KMS-11 (cell line): ENCODE measurements around the gene AADACL2.
"Not testable (repeated sequence)": the region's sequence is repeated elsewhere in the genome, so short reads cannot be mapped to it uniquely, and the experiment has no call there.

Source experiments
- H2AFZ ChIP-seq: fragments of 200-600 bp; sonication (generic); 2 replicates; pipeline ENCODE4 v1.6.1; 2016; ENCODE audit warnings: antibody characterized with exemption, mixed run types, low read depth
- H3K27ac ChIP-seq: fragments of 200-600 bp; sonication (generic); 2 replicates; pipeline ENCODE4 v1.6.1; 2016; ENCODE audit warnings: mild to moderate bottlenecking, mixed run types
- H3K27me3 ChIP-seq: fragments of 200-600 bp; sonication (generic); 2 replicates; pipeline ENCODE4 v1.6.1; 2017; ENCODE audit warnings: mild to moderate bottlenecking, low read depth, mixed run types, moderate library complexity; ENCODE audit not compliant: insufficient read depth
- H3K36me3 ChIP-seq: fragments of 200-600 bp; sonication (generic); 2 replicates; pipeline ENCODE4 v1.6.1; 2017; ENCODE audit warnings: mild to moderate bottlenecking, mixed run types; ENCODE audit not compliant: insufficient read depth
- H3K4me1 ChIP-seq: fragments of 200-600 bp; sonication (generic); 2 replicates; pipeline ENCODE4 v1.6.1; 2016; ENCODE audit warnings: mild to moderate bottlenecking, low read depth, mixed run types; ENCODE audit not compliant: poor library complexity, severe bottlenecking
- H3K4me2 ChIP-seq: fragments of 200-600 bp; sonication (generic); 2 replicates; pipeline ENCODE4 v1.7.0; 2016; ENCODE audit warnings: mild to moderate bottlenecking, mixed run types
- H3K4me3 ChIP-seq: fragments of 200-600 bp; sonication (generic); IDR thresholded peaks from 2 replicates; pipeline ENCODE4 v1.6.1; 2017; ENCODE audit warnings: low read depth, low read length, mixed read lengths; ENCODE audit not compliant: insufficient read depth
- H3K79me2 ChIP-seq: fragments of 200-600 bp; sonication (generic); 2 replicates; pipeline ENCODE4 v1.6.1; 2016; ENCODE audit warnings: low read depth, mixed run types; ENCODE audit not compliant: insufficient read depth
- H3K9ac ChIP-seq: fragments of 200-600 bp; sonication (generic); 2 replicates; pipeline ENCODE4 v1.6.1; 2016; ENCODE audit warnings: mild to moderate bottlenecking, mixed run types
- H4K20me1 ChIP-seq: fragments of 200-600 bp; sonication (generic); 2 replicates; pipeline ENCODE4 v1.6.1; 2016; ENCODE audit warnings: mild to moderate bottlenecking, mixed run types; ENCODE audit not compliant: insufficient read depth
- TF ChIP-seq, protein P1 (sequence below): fragments of 200-600 bp; sonication (generic); conservative IDR thresholded peaks from 2 replicates; pipeline ENCODE4 v1.6.1; 2017; ENCODE audit warnings: low read depth, mild to moderate bottlenecking, antibody characterized with exemption, low read length, moderate library complexity, mixed read lengths

The AADACL2 gene

DNA sequence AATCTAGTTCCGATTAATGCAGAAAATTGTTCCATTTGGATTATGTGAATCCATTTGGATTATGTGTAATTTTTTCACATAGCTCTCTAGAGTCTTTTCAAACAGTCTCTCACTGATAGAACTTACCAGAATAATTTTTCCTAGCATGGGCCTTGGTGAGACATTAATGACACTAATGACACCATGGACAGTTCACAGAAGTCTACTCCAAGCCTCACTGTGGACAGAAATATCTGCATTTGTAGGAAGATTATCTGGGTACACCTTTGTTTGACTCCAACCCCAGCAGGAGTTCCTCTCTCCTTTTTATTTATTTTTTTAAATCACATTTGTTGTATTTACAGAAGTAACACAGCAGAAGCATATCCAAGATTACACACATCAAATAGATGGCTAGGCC is 27.9 kb downstream of the AADACL2 start:
- Histone ChIP-seq H3K27ac (no peak overlapping the region), H3K36me3 (no peaks in the 10 kb centered on the region), H4K20me1 (no peaks in the 10 kb centered on the region), H2AFZ (no peak overlapping the region), H3K4me3 (no peak overlapping the region), H3K27me3 (no peaks in the 10 kb centered on the region), H3K4me2 (no peak overlapping the region), H3K79me2 (no peaks in the 10 kb centered on the region), H3K4me1 (no peaks in the 10 kb centered on the region), H3K9ac (no peak overlapping the region)
- TF ChIP-seq, protein P1, sequence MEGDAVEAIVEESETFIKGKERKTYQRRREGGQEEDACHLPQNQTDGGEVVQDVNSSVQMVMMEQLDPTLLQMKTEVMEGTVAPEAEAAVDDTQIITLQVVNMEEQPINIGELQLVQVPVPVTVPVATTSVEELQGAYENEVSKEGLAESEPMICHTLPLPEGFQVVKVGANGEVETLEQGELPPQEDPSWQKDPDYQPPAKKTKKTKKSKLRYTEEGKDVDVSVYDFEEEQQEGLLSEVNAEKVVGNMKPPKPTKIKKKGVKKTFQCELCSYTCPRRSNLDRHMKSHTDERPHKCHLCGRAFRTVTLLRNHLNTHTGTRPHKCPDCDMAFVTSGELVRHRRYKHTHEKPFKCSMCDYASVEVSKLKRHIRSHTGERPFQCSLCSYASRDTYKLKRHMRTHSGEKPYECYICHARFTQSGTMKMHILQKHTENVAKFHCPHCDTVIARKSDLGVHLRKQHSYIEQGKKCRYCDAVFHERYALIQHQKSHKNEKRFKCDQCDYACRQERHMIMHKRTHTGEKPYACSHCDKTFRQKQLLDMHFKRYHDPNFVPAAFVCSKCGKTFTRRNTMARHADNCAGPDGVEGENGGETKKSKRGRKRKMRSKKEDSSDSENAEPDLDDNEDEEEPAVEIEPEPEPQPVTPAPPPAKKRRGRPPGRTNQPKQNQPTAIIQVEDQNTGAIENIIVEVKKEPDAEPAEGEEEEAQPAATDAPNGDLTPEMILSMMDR, result no peak

DNA sequence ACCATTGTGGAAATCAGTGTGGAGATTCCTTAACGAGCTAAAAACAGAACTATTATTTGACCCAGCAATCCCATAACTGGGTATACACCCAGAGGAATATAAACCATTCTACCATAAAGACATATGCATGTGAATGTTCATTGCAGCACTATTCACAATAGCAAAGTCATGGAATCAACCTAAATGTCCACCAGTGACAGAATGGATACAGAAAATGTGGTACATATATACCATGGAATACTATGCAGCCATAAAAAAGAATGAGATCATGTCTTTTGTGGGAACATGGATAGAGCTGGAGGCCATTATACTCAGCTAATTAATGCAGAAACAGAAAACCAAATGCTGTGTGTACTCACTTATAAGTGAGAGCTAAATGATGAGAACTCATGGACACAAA is 31.0 kb downstream of the AADACL2 start:
- not testable (repeated sequence) for H3K36me3 ChIP-seq, H3K79me2 ChIP-seq, H3K27ac ChIP-seq, H3K27me3 ChIP-seq, H3K4me3 ChIP-seq, H4K20me1 ChIP-seq, H2AFZ ChIP-seq, H3K9ac ChIP-seq, H3K4me2 ChIP-seq
- peaks cover 20% of the 10 kb centered on the region for H3K4me1 ChIP-seq

DNA sequence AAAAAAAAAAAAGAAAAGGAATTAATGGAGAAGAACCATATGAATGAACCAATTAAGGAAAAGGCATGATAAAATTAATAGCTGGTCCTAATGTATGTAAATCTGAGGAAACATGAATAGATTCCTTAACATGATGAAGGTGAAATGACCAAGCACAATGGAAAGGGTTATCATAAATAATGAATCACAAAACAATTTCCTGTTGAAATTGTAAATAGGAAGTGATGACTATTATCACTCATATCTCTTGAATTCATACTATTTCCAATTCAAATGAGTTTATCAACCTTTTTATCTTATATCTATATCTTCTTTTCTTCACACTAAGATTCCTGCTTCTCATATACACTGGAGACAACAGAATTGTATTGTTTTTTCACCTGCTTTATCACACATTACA is 32.0 kb downstream of the AADACL2 start:
- TF ChIP-seq, protein P1, result no peak
- no peaks in the 10 kb centered on the region for H4K20me1 ChIP-seq
- no peak overlapping the region for H3K4me2 ChIP-seq
- H3K4me1 ChIP-seq, result peaks cover 24% of the 10 kb centered on the region
- no peaks in the 10 kb centered on the region for H3K27me3 ChIP-seq
- no peaks in the 10 kb centered on the region for H3K79me2 ChIP-seq
- no peak overlapping the region for H3K27ac ChIP-seq
- H3K9ac ChIP-seq, result no peak overlapping the region
- no peak overlapping the region for H2AFZ ChIP-seq
- H3K36me3 ChIP-seq, result no peaks in the 10 kb centered on the region
- no peak overlapping the region for H3K4me3 ChIP-seq

DNA sequence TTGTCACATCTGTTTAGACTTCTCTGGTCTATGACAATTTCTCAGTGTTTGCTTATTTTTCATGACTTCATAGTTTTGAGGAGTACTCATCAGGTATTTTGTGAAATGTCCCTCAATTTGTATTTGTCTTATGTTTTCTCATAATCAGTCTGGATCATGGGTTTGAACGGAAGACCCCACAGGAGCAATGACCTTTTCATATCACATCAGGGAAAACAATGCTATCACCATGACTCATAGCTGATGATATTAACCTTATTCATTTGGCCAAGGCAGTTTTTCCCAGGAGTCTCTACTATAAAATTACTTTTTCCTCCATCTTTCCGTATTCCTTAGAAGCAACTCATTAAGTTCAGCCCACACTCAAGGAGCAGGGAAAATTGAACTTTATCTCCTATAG is 32.7 kb downstream of the AADACL2 start:
- H4K20me1 ChIP-seq, result no peaks in the 10 kb centered on the region
- H2AFZ ChIP-seq, result no peak overlapping the region

DNA sequence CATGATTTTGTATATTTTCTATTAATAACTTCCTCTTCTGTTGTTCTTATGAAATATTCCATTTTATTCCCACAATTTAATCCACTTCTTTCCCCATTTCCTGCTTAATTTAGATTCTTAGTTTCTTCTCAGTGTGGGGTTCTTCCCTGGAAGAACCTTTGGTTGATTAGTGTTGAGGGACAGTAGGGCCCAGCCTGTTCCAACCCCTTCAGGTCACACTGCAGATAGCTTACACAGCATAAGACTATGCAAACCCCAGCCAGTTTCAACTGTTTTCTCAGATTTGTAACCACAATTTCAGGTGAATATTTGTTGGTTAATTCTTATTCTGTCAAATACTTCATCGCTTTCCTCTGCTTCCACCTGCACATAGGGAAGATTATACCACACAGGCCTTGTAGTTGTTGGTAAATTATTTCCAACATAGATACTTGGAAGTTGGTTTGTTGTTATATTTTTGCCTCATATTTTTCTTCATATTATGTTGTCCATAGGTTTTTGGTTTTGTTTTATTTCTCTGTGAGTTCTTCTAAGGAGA is 34.7 kb downstream of the AADACL2 start:
- no peak overlapping the region for H3K9ac ChIP-seq
- peaks cover 24% of the 10 kb centered on the region for H3K4me1 ChIP-seq
- no peaks in the 10 kb centered on the region for H3K79me2 ChIP-seq
- no peaks in the 10 kb centered on the region for H3K36me3 ChIP-seq
- no peaks in the 10 kb centered on the region for H4K20me1 ChIP-seq
- H3K4me3 ChIP-seq, result no peak overlapping the region
- no peaks in the 10 kb centered on the region for H3K27me3 ChIP-seq
- H3K27ac ChIP-seq, result peak overlapping the region; percentile 22; the same call in 1 of the 2 replicates
- H3K4me2 ChIP-seq, result peak overlapping the region; percentile 16
- TF ChIP-seq, protein P1, result no peak
- no peak overlapping the region for H2AFZ ChIP-seq

More for the DNA sequence above, 32.7 kb downstream of the AADACL2 start:
- H3K79me2 ChIP-seq, result no peaks in the 10 kb centered on the region
- no peak overlapping the region for H3K27ac ChIP-seq
- H3K4me3 ChIP-seq, result no peak overlapping the region
- no peak overlapping the region for H3K4me2 ChIP-seq
- no peak overlapping the region for H3K9ac ChIP-seq
- no peaks in the 10 kb centered on the region for H3K36me3 ChIP-seq
- TF ChIP-seq, protein P1, result no peak
- no peaks in the 10 kb centered on the region for H3K27me3 ChIP-seq
- H3K4me1 ChIP-seq, result peaks cover 24% of the 10 kb centered on the region
